Loucy (cell line): ENCODE results near the gene EPG5.

Experiments used
- EZH2phosphoT487 ChIP-seq: fragments of 200-600 bp; IDR thresholded peaks from 2 replicates; pipeline ENCODE4 v1.6.1; 2018; ENCODE audit warnings: antibody characterized with exemption, mild to moderate bottlenecking, moderate library complexity, borderline replicate concordance
- TF ChIP-seq, protein P1 (sequence below): fragments of 200-600 bp; sonication (generic); conservative IDR thresholded peaks from 2 replicates; pipeline ENCODE4 v1.5.1; 2014; ENCODE audit warnings: mild to moderate bottlenecking, antibody characterized with exemption, low read length

DNA sequence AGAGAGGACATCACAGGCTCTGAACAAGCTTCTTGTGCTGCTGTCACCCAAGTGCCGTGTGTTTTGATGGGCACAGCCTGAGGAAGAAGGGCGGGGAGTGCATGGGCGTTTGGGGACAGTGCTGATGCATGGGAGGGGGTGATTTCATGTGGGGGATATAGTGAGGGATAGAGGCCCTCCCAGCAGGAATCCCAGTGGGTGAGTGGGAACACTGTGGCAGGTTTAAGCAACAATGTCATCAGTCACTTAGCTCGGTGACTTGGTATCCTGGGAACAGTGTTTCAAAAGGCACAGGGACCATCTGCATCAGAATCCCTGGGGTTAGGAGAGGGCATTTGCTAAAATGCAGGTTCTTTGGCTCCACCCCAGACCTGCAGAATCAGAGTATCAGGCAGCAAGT, 141.0 kb downstream of the EPG5 start:
- TF ChIP-seq EZH2phosphoT487, result no peak
- TF ChIP-seq, protein P1, sequence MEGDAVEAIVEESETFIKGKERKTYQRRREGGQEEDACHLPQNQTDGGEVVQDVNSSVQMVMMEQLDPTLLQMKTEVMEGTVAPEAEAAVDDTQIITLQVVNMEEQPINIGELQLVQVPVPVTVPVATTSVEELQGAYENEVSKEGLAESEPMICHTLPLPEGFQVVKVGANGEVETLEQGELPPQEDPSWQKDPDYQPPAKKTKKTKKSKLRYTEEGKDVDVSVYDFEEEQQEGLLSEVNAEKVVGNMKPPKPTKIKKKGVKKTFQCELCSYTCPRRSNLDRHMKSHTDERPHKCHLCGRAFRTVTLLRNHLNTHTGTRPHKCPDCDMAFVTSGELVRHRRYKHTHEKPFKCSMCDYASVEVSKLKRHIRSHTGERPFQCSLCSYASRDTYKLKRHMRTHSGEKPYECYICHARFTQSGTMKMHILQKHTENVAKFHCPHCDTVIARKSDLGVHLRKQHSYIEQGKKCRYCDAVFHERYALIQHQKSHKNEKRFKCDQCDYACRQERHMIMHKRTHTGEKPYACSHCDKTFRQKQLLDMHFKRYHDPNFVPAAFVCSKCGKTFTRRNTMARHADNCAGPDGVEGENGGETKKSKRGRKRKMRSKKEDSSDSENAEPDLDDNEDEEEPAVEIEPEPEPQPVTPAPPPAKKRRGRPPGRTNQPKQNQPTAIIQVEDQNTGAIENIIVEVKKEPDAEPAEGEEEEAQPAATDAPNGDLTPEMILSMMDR, result no peak
